ENCODE results near the gene RALBP1.

The RALBP1 gene

GRCh38 chr18:9507565-9508088, 32.3 kb downstream of the RALBP1 start:
- DNase-seq (ENCODE audit: low read depth in 3 of 3), result no peak

- no peak for DNase-seq (ENCODE audit: low read depth in 3 of 3)
Observed at GRCh38 chr18:9508446-9509025, 33.2 kb downstream of the RALBP1 start.

GRCh38 chr18:9513971-9514512, 38.7 kb downstream of the RALBP1 start:
- DNase-seq (ENCODE audit: low read depth in 3 of 3), result no peak

GRCh38 chr18:9516437-9517064, 41.2 kb downstream of the RALBP1 start:
- no peak for DNase-seq (ENCODE audit: low read depth in 3 of 3)

GRCh38 chr18:9517869-9518268, 42.6 kb downstream of the RALBP1 start:
- no peak for DNase-seq (ENCODE audit: low read depth in 3 of 3)

- DNase-seq (ENCODE audit: low read depth in 3 of 3), result no peak
Observed at GRCh38 chr18:9519399-9519798, 44.1 kb downstream of the RALBP1 start.

GRCh38 chr18:9520666-9521065, 45.4 kb downstream of the RALBP1 start:
- no peak for DNase-seq (ENCODE audit: low read depth in 3 of 3)

GRCh38 chr18:9521770-9522169, 46.5 kb downstream of the RALBP1 start:
- no peak for DNase-seq (ENCODE audit: low read depth in 3 of 3)

- DNase-seq (ENCODE audit: low read depth in 3 of 3), result no peak
Observed at GRCh38 chr18:9522952-9523351, 47.6 kb downstream of the RALBP1 start.

GRCh38 chr18:9526458-9526857, 51.1 kb downstream of the RALBP1 start:
- DNase-seq (ENCODE audit: low read depth in 3 of 3), result no peak

GRCh38 chr18:9530226-9531009, 55.1 kb downstream of the RALBP1 start:
- no peak for DNase-seq (ENCODE audit: low read depth in 3 of 3)

GRCh38 chr18:9531791-9532410, 56.6 kb downstream of the RALBP1 start:
- no peak for DNase-seq (ENCODE audit: low read depth in 3 of 3)

- DNase-seq (ENCODE audit: low read depth in 3 of 3), result no peak
Observed at GRCh38 chr18:9534844-9535243, 59.5 kb downstream of the RALBP1 start.

GRCh38 chr18:9535430-9535991, 60.2 kb downstream of the RALBP1 start:
- DNase-seq (ENCODE audit: low read depth in 3 of 3), result no peak

GRCh38 chr18:9536354-9537152, 61.2 kb downstream of the RALBP1 start:
- DNase-seq (ENCODE audit: low read depth in 3 of 3), result no peak

- no peak for DNase-seq (ENCODE audit: low read depth in 3 of 3)
Observed at GRCh38 chr18:9537677-9538076, 62.4 kb downstream of the RALBP1 start.

GRCh38 chr18:9539283-9539682, 64.0 kb downstream of the RALBP1 start:
- no peak for DNase-seq (ENCODE audit: low read depth in 3 of 3)

GRCh38 chr18:9539938-9540337, 64.6 kb downstream of the RALBP1 start:
- no peak for DNase-seq (ENCODE audit: low read depth in 3 of 3)

GRCh38 chr18:9542924-9543323, 67.6 kb downstream of the RALBP1 start:
- DNase-seq (ENCODE audit: low read depth in 3 of 3), result no peak

- DNase-seq (ENCODE audit: low read depth in 3 of 3), result no peak
Observed at GRCh38 chr18:9545029-9545428, 69.7 kb downstream of the RALBP1 start.

- no peak for DNase-seq (ENCODE audit: low read depth in 3 of 3)
Observed at GRCh38 chr18:9546468-9546867, 71.2 kb downstream of the RALBP1 start.
